SH-SY5Y (cell line): ENCODE data around the gene MOK.

Experiments used
- GATA2 ChIP-seq: IDR thresholded peaks from 2 replicates; pipeline ENCODE4 v1.6.1; 2011; ENCODE audit warnings: mild to moderate bottlenecking, low read depth, low read length
- GATA3 ChIP-seq: IDR thresholded peaks from 2 replicates; pipeline ENCODE4 v1.6.1; 2011; ENCODE audit warnings: low read depth, mild to moderate bottlenecking, low read length, moderate library complexity

Gene MOK, protein sequence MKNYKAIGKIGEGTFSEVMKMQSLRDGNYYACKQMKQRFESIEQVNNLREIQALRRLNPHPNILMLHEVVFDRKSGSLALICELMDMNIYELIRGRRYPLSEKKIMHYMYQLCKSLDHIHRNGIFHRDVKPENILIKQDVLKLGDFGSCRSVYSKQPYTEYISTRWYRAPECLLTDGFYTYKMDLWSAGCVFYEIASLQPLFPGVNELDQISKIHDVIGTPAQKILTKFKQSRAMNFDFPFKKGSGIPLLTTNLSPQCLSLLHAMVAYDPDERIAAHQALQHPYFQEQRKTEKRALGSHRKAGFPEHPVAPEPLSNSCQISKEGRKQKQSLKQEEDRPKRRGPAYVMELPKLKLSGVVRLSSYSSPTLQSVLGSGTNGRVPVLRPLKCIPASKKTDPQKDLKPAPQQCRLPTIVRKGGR

DNA sequence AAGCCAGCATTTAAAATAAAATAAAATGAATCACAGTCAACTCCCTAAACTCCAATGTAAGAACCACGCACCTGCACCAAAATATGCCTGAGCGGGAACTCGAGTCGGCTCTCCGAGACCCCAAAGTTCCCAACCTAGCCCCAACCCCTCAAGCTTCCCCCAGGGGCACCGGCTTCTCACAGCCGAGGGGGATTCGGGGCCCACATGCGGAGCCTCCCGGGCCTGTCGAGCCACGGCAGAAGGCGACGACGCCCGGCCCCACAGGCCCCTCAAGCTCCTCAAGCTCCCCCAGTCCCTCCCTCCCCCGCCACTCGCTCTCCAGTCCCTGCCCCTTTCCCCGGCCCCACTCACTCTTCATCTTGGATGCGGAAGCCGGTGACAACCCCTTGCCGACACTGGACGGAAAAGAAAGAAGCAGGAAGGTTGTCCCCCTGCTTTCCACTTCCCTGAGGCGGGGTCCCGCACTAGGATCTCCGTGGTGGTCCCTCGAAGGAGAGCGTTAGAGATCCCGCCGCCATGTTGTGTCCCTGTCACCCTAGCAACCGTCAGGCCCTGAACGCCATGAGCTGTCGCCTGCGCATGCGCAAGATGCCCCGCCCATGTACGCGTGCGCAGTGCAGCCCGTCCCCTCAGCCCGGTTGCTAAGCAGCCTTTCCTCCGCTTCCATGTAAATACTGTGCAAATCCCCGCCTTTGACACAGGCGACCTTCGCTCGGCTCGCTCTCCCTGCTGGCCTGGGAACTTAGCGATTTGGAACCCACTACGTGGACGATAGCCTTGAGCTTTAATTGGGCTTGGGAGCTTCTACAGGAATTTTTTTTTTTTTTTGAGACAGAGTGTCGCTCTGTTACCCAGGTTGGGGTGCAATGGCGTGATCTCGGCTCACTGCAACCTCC, at the start of gene MOK:
Gene MOK, minus strand, starts transcription at position 554 of the 896 bp plus-strand sequence. Its CDS starts 196 bp downstream, at position 358.
- TF ChIP-seq GATA2: no peak; the same call in 1 of the 2 replicates
- no peak for TF ChIP-seq GATA3

DNA sequence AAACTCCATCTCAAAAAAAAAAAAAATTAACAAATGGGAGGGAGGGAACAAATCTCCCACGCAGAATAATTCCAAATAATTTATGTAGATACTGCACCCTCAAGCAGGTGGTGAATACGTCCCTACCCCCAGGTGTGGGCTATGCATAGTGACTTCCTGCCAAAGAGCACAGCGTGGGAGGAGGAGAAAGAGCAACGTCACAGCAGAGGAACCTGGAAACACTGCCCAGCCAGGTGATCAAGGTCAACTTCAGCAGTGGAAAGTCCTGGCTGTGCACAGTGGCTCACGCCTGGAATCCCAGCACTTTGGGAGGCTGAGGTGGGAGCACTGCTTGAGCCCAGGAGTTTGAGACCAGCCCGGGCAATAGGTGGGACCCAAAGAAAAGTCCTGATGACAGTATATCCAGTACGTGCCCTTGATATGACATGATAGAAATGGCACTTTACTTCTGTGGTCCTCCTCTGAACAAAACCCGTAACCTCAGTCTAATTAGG, 48.2 kb upstream of the MOK start:
- TF ChIP-seq GATA2 (no peak), GATA3 (no peak)

DNA sequence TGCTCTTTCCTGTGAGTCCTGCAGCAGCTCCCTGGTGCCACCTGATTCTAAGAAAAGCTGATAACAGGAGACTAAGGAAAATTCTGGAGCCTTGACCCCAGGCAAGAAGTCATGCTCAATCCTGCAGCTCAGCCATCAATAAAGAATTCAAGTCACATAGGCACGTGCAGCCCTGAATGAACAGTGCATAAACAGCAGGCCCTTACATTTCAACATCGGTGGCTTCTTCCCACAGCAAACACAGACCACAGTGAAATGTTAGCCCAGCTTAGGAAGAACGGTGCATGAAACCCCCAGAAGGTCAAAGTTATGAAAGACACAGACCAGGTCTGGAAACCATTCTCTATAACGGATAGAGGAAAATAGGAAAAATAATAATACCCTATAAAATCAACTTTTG, 47.2 kb upstream of the MOK start:
- TF ChIP-seq GATA2 (no peak), GATA3 (no peak)

DNA sequence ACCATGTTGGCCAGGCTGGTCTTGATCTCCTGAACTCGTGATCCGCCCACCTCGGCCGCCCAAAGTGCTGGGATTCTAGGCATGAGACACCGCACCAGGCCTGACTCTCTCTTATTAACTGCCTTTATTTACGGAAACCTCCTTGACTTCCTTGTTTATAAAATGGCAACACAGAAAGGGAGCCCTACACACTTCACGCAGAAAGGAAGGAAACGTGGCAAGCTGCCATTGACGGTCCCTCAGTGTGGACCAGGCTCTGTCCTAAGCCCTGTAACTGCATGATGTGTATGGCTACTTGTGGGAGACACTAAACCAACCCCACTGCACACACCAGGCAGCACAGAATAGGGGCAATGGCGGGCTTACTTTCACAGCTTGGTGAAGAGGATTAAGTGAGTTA, 46.1 kb upstream of the MOK start:
- TF ChIP-seq GATA3 (no peak), GATA2 (no peak)

DNA sequence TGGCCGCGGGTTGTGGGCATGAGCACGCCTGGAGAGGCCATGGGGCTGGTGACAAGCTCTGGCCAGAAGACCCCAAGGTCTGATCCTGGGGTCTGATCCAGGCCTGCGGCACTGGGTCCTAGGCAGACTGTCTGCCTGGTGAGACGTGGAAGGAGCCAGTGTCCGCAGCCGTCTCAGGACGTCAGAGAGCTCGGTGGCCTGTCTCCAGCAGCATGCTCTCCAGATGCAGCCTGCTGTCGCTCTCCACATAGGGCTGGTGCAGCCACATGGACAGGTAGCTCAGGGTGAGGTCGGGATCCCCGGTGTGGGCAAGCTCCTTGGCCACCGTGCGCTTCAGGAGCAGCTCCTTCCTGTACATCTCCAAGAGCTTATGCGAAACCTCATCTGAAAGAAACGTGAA, 43.4 kb upstream of the MOK start:
- no peak for TF ChIP-seq GATA2
- no peak for TF ChIP-seq GATA3

DNA sequence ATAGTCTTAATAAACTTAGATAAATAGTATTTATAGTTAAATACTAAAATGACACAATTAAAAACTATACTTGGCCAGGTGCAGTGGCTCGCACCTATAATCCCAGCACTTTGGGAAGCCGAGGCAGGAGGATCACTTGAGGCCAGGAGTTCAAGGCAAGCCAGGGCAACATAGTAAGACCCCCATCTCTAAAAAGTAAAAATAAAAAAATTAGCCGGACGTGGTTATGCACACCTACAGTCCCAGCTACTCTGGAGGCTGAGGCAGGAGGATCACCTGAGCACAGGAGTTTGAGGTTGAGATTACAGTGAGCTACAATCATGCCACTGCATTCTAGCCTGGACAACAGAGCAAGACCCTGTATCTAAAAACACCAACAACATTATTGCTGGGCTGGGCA, 41.7 kb upstream of the MOK start:
- no peak for TF ChIP-seq GATA3
- TF ChIP-seq GATA2: no peak

DNA sequence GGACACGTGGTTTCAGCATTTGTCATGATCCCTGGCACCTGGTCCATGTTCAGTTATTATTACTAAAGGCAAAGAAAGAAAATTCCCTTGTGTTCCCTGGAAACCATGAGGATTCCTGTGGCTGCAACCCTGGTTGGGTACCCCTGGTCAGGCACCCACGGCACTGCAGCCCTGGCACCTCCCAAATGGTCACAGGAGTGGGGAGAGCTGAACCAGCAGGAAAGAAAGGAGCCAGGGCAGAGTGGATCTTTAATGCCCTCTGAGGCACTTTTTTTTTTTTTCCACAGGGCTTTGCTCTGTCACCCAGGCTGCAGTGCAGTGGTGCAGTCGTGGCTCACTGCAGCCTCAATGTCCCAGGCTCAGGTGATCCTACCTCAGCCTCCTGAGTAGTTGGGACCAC, 40.3 kb upstream of the MOK start:
- no peak for TF ChIP-seq GATA2
- TF ChIP-seq GATA3: no peak

DNA sequence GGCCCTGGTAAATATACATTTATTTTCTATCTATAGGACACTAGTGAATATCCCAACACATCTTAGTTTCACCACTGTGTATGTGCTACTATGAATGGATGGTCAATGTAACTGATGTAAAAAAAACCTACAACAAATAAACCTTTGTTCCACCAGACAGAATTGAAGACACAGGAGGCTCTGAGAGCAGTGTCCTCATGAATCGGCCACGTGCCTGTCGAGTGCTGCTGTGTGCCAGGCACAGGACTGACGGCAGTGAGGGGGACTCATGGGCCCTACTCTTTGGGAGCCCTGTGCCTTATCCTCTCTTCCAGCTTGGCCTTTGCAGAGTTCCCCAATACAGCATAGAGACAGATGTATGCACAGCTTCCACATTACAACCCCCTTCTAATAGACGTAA, 39.5 kb upstream of the MOK start:
- TF ChIP-seq GATA3: no peak
- TF ChIP-seq GATA2: no peak

DNA sequence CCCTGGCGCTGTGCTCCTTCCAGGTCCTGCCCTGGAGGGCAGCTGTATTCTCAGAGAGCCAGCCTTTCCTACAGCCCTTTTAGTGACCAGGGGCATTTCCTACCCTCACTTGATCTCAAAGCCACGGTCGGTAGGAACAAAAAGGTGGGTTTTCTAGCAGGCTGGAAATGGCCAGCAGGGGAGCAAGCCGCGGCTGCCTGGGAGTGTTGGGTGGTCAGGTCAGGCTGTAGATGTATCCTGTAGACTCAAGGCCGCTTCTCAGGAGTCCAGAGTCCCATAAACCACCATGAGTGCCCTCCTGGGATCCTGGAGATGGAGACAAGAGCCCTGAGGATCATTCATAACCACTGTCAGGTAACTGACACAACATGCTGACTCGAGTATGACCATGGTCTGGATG, 39.1 kb upstream of the MOK start:
- TF ChIP-seq GATA2 (no peak), GATA3 (no peak)

DNA sequence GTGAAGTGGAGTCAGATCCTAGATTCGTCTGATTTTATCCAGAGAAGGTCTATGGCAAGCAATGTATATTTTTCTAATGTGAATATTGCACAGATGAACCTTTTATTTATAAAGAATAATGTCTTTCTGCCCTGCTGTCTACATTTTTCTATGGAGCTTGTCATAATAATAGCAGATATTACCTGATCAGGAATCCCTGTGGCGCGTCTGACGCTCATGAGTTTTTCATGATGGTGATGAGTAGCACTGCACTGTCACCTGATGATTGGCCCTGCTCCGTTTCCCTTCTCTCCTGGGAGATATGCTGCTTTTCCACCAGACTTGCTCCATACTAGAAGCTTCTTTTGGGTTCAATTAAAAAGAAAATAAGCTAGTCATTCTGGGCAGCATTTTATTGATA, 37.3 kb upstream of the MOK start:
- TF ChIP-seq GATA2: no peak
- TF ChIP-seq GATA3: no peak

DNA sequence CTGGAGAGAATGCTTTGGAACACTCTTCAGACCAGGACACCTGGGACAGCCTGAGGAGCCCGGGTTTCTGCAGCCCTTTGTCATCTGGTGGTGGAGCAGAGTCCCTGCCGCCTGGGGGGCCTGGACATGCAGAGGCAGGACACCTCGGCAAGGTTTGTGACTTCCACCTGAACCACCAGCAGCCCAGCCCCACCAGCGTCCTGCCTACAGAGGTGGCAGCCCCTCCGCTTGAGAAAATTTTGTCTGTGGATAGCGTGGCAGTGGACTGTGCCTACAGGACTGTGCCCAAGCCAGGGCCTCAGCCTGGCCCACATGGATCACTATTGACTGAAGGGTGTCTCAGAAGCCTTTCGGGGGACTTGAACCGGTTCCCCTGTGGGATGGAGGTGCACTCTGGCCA, 36.6 kb upstream of the MOK start:
- TF ChIP-seq GATA2 (no peak), GATA3 (no peak)

DNA sequence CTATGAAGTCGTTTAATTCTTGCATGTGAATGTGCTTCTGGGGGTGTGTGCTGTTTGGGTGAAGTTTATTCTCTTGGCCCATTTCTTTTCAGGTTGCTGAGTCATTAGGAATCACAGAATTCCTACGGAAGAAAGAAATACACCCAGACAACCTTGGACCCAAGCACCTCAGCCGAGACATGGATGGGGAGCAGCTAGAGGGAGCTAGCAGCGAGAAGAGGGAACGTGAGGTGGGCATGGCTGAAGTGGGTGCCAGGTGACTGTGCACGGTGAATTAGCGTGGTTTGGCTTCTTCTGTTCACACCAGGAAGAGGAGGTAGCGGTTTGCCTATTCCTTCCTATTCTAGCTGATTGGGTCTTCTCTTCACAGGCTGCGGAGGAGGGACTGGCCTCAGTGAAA, 33.8 kb upstream of the MOK start:
- TF ChIP-seq GATA2 (no peak), GATA3 (no peak)

DNA sequence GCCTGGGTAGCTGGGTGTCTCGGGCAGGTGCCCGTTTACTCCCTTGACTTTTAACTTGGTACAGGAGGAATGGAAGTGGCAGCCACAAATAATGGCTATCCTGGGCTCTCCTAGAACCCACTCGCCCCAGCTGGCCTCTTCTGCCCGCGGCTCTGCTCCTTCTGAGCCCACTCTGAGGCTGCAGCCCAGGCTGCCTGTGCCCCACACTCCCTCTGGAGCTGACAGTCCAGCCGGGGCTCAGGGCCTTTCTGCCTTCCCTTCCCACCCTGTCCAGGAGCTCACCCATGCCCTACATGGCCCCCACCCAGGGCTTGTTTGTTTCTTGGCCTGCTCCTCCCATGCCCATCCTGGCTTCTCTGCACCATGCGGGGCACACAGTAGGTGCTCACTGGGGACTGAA, 30.2 kb upstream of the MOK start:
- TF ChIP-seq GATA2 (no peak), GATA3 (no peak)
